Ishikawa (cell line): Measurements from ENCODE around the gene LRRC17.

Experiments
- CEBPB ChIP-seq: IDR thresholded peaks from 2 replicates; pipeline ENCODE4 v1.6.1; 2012
- EP300 ChIP-seq: IDR thresholded peaks from 2 replicates; pipeline ENCODE4 v1.6.1; 2012; ENCODE audit warnings: borderline replicate concordance
- FOXM1 ChIP-seq: IDR thresholded peaks from 2 replicates; pipeline ENCODE4 v1.6.1; 2012; ENCODE audit warnings: low read depth, borderline replicate concordance
- MAX ChIP-seq: IDR thresholded peaks from 2 replicates; pipeline ENCODE4 v1.6.1; 2012
- NFIC ChIP-seq: IDR thresholded peaks from 2 replicates; pipeline ENCODE4 v1.6.1; 2012
- RAD21 ChIP-seq: IDR thresholded peaks from 2 replicates; pipeline ENCODE4 v1.6.1; 2012; ENCODE audit warnings: low read depth
- REST ChIP-seq: IDR thresholded peaks from 2 replicates; pipeline ENCODE4 v1.6.1; 2012; ENCODE audit warnings: low read depth, mild to moderate bottlenecking
- TAF1 ChIP-seq: IDR thresholded peaks from 2 replicates; pipeline ENCODE4 v1.6.1; 2012; ENCODE audit warnings: low read depth, mild to moderate bottlenecking
- TCF12 ChIP-seq: IDR thresholded peaks from 2 replicates; pipeline ENCODE4 v1.6.1; 2012; ENCODE audit warnings: low read depth
- TEAD4 ChIP-seq: IDR thresholded peaks from 2 replicates; pipeline ENCODE4 v1.6.1; 2012
- USF1 ChIP-seq: IDR thresholded peaks from 2 replicates; pipeline ENCODE4 v1.6.1; 2012
- YY1 ChIP-seq: IDR thresholded peaks from 2 replicates; pipeline ENCODE4 v1.6.1; 2012; ENCODE audit warnings: low read depth

GRCh38 chr7:102864958-102865357, 47.8 kb upstream of the LRRC17 start:
- TF ChIP-seq TCF12: no peak
- TF ChIP-seq MAX: no peak
- no peak for TF ChIP-seq YY1
- no peak for TF ChIP-seq FOXM1
- TF ChIP-seq REST: no peak
- no peak for TF ChIP-seq TAF1
- TF ChIP-seq USF1: no peak
- no peak for TF ChIP-seq CEBPB
- TF ChIP-seq EP300: no peak
- no peak for TF ChIP-seq NFIC
- TF ChIP-seq RAD21: no peak
- TF ChIP-seq TEAD4: no peak
